GM18526 (cell line): ENCODE results near the gene HLA-DPB1.

Experiments used
- POLR2A ChIP-seq: IDR thresholded peaks from 3 replicates; pipeline ENCODE4 v1.6.1; 2011; ENCODE audit not compliant: insufficient read length; ENCODE audit errors: extremely low read depth

HLA-DPB1 gene

DNA sequence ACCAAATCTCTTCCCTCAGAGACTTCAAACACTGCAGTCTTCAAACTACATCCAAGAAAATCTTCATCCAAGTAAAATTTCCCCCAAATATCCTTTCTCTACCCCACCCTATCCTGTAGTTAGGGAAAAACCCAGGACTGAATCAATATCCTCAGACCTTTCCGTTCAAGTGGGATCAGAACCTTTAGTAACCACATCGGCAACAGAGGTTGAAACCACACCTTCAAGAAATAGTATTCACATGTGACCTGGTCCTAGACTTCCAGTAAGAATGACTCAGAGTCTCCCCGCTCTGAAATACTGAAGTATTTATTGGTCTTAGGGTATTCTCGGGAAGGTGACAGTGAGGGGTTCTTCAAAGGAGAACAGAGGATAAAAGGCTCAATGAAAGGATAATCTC lies 11.1 kb upstream of the HLA-DPB1 start:
- no peak for TF ChIP-seq POLR2A

DNA sequence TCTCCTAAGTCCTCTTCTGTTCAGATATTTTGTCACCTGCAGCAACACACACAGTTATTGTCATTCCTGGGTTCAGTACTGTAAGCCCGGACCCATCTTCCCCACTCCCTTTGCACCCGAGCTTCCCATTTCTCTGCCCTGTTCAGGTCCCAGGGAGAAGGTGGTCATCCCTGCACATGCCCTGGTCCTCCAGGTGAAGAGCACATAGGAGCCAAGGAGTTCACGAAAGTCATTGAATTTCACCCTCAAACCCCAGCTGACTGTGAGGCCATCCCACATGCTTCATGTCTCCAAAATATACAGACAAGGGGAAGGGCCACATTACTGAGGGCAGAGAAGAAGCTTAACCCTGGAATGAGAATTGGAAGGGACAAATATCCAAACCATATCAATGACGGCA lies 10.5 kb upstream of the HLA-DPB1 start:
- TF ChIP-seq POLR2A = no peak

DNA sequence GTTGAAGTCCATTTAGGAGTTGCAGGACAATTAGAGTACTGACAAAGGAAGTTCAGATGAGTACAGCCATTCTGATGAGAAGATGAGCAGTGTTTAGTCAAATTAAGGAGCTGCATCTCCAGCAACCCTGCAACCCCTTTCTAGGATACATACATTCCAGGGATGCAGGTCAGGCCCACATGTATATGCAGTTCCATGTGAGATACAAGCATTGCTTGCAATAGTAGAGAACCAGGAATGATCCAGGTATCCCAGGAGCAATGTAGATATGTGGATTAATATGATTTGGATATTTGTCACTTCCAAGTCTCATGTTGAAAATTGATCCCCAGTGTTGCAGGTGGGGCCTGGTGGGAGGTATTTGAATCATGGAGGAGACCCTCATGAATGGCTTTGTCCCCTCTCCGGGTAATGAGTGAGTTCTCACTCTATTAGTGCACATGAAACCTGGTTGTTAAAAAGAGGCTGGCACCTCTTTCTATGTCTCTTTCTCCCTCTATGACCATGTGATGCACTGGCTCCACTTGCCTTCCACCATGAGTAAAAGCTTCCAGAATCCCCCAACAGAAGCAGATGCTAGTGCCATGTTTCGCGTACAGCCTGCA lies 8.8 kb upstream of the HLA-DPB1 start:
- TF ChIP-seq POLR2A = no peak

DNA sequence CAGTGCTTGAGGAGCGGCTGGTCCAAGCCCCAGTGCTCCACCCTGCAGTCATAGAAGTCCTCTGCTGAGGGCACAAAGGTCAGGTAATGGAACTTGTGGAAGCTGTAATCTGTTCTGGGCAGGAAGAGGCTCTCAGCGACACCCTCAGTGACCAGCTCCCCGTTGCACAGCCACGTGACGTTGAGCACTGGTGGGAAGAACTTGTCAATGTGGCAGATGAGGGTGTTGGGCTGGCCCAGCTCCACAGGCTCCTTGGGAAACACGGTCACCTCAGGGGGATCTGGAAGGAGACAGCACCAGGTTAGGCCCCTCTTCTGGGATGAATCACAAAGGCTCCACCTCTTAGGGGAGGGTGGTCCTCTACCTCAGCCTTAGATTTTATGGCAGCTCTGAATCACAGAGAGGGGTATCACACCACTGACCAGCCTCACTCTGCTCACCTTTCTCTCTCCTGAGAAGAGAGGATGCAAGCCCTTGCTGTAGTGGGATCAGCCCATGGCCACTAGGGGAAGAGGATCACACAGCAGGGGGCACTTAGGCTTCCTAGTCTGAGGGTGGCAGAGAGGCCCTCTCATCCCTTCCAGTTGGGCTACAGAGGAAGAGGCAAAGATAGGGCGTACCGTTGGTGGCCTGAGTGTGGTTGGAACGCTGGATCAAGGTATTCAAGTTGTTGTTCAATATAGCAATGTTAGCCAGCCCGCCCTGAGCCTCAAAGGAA lies 6.6 kb upstream of the HLA-DPB1 start:
- TF ChIP-seq POLR2A = no peak

DNA sequence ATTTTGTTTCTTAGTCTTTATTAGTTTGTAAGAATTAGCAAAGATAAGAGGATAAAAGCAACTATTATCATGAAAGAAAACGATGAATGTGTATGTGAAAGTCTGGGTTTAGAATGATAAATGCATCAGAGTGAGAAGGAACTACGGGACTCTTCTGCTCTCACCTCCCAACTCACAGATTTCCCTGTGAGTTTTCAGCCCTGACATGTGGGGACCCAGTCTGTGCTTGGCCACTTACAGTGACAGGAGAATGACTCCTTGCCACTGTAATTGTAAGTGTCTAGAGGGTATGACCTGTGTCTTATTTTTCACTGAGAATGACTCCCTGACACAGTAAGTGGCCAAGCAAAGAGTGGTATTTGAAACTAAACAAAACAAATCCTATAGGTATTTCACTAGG lies 4.9 kb upstream of the HLA-DPB1 start:
- no peak for TF ChIP-seq POLR2A

DNA sequence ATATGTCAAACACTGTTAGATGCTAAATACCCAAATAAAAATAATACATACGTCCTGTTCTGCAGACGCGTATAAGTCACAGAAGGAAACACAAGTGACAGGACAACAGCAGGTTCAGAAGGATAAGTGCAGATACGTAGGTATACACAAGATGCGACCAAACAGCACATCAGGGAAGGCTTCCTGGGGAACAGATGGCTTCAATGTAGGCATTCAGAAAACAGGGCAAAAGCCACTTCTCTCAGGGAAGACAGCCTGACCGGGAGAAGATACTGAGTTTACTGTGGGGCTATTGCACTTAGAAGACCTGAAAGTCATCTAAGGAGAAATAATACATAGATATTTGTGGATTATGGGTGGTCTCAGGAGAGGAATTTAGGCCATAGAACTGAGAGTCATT lies 4.2 kb upstream of the HLA-DPB1 start:
- no peak for TF ChIP-seq POLR2A

DNA sequence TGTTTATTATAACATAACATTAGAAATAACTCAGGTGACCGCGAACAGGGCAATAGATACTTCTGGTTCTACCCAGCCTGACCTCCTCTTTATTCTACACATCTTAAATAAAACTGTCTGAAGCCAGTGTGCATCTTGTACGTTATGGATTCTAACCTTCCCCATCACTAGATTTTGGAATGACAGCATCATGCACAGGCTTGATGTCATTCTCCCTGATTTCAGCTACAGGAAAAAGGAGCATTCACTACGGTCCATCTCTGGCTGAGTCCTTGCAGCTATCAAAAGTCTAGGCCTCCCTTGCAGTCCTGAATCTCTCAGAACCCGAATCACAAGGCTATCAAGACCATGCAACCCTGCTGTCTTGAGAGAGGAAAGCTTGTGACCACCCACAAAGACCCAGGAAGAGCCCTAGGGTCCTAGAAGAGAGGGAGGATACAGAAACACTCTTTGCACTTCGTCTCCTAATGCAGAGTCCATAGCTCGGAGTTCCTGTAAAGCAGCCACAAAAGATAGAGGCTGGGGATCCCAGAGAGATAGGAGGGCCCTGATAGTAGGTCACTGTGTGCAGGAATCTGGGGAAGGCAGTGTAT lies 3.2 kb upstream of the HLA-DPB1 start:
- TF ChIP-seq POLR2A = no peak

DNA sequence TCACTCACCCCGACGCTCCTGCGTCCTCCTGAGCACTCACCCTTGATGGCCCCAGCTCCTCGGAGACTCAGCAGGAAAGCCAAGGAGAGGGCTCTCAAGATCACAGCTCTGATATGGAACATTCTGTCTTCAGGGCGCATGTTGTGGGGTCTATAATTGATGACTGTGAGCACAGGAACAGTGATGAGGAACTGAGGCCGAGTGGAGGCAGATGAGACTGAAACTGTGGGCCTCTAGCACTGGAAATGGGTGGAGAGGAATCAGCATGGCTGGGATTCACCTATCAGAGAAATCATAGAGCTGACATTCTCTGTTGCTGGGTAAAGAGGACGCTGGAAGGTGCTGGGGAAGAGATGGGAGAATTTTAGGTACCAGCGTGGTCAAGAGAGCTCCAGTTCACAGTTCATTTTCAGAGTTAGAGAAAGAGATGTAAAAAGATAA lies 2.3 kb upstream of the HLA-DPB1 start, which contains the start of gene HLA-DPA1:
HLA-DPA1 (minus strand) TSS at position 219 of the 441 bp plus-strand sequence.
- peak; percentile 97 for TF ChIP-seq POLR2A

DNA sequence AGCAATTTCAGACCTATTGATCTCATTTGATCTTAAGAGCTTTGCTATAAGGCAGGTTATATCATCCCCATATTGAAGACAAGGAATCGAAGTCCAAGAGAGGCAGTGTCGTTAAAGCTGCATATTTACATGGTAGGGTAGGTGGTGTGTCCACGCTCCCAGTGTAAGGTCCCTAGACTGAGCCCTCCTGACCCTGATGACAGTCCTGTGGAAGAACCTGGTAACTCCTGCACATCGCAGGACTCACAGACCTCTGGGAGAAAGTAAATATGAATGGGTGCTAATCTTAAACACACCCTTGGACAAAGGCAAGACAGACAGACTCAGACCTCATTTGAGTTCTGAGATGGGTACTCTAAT lies 602 bp upstream of the HLA-DPB1 start:
- no peak for TF ChIP-seq POLR2A

DNA sequence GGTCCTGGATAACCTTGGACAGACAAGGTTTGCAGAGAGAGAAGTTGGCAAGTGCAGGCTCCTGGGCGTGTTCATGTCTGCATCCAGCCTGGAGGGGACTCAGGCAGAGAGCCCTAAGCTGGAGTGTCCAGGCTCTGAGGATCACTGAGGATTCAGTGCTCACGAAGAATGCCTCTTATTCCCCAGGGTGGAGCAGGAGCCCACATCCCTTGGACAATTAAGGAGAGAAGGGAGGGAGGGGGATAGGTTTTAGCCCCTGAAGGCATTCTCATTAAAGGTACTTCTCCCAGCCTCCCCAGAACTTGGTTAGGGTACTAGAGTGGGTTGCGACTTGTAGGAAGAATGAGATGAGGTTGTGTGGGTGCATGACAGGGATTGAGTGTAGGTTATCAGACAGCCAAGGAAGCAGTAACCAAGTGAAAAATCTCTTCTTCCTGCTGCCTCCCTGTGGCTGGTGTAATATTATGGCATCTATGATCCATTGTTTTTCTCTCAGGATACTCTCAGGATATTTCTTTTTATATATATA lies 680 bp downstream of the HLA-DPB1 start:
- TF ChIP-seq POLR2A = no peak

DNA sequence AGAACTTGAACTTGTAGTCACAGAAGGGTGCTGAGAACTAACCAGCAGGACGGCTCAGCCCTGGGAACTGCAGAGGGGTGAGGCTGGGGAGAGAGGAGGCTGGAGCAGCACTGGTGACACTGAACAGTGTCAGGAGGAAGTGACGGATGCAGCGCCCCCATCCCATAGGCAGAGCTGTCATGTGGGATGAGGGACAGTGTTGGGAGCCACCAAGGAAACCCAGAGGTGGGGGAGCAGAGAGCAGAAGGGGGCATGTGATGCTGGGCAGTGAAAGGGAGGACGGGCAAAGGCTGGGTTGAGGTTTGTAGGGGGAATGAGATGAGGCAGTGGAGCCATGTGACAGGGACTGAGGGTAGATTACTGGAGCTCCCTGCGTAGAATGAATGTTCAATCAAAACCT lies 2.1 kb downstream of the HLA-DPB1 start:
- peak; percentile 11 for TF ChIP-seq POLR2A

DNA sequence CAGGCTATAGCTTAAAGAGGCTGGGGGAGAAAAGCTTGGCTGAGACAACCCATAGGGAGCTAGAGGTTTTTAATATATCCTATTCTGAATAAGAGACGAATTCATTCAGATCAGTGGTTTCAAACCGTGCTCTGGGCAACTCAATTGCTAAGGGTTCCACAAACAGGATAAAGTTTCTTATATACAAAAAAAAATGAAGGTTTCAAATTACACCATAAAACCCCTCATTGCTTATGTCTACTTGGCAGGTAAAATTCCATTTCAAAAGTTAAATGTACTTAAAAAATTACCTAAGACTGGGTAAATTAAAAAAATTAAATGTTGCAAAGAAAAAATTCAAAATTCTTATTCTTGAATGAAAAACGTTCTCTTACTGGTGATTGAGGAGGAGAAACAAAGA lies 2.7 kb downstream of the HLA-DPB1 start:
- TF ChIP-seq POLR2A = no peak

DNA sequence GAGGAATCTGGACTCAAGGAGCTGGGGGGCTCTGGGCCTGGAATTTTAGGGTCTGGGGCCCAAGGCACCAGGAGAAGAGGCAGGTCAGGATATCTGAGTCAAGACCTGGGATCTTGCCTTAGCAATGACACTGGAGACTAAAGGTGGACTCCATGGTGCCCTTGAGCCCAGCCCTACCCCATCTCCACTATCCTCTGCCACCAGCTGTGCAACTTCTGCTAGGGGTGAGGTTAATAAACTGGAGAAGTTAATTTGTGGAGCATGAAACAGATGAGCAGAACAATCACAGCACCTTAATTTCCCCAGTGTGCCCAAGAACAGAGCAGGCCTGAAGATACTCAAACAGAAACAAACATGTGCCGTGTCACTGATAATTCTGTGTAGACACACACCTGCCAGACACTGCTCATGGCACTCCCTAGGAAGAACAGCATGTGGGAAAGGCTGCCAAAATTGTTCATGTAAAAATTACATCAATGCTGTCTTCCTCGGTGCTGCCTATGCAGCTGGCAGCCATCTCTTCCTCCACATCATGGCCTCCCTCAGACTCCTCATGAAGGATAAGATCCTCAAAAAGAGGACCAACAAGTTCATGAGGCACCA lies 3.2 kb downstream of the HLA-DPB1 start:
- no peak for TF ChIP-seq POLR2A

DNA sequence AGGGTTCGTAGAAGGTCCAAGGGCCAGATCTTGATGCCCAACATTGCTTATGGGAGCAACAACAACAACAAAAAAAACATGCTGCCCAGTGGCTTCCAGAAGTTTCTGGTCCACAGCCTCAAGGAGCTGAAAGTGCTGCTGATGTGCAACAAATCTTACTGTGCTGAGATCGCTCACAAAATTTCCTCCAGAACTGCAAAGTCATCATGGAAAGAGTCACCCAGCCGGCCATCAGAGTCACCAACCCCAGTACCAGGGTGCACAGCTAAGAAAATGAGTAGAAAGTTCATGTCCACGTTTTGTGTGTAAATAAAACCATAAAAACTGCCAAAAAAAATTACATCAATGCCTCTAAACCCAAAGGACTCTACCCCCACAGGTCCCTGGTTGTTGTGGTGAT lies 3.8 kb downstream of the HLA-DPB1 start:
- TF ChIP-seq POLR2A = no peak

DNA sequence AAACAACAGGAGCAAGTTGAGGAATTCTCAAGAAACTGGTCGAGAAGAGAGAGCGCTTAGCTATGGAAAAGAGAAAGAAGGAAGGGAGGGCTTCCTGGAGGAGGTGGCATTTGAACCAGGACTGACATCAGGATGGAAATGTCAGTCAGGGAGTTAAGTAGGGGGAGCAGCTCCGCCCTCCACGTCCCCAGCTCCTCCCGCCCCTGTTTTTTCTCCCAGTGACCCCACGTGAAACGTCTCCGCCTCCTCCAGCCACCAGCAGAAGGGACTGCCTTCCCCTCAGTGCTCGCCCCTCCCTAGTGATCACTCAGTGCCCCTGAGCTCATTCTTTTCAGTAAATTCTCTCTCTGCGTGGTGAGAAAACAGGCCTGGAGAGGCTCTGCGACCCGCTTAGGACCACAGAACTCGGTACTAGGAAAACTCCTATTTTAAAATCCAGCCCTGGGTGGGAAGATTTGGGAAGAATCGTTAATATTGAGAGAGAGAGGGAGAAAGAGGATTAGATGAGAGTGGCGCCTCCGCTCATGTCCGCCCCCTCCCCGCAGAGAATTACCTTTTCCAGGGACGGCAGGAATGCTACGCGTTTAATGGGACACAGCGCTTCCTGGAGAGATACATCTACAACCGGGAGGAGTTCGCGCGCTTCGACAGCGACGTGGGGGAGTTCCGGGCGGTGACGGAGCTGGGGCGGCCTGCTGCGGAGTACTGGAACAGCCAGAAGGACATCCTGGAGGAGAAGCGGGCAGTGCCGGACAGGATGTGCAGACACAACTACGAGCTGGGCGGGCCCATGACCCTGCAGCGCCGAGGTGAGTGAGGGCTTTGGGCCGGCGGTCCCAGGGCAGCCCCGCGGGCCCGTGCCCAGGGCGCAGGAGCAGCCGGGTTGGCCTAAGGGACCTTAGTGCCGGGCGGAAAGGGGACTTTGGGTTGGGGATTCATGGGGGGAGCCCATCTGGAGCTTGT lies 4.6 kb downstream of the HLA-DPB1 start:
- no peak for TF ChIP-seq POLR2A

DNA sequence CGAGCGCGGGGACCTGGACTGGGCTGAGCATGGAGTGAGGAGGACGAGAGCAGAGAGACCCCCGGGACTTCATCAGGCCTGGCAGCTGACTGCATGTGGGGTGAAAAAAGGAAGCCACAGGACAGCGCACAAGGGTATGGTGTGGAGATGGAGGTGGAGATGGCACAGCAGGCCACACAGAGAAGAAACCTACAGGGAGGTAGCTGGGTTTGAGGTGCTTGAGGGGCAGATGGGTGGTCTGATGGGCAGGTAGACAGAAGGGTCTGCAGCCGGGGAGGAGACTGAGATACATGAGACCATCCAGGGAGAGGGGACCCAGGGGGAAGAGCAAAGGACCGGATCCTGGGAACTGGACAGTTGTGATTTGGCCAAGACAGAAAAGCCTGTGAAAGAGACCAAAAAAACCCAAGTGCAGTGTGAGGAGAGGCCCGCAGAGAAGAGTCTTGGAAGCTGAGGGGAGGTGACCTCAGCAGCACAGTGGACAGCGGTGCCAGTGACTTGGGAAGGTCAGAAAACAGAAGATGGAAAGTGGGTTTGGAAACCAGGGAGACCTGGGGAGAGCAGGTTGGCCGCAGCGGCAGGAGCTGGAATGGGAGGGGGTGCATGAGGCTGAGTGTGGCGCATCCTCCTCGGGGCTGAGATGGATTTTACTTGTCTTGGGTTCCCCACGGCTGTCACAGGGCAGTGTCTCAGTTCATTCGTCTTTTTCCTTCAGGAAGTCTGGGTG lies 5.5 kb downstream of the HLA-DPB1 start:
- TF ChIP-seq POLR2A = no peak
